SU-DHL-6 (cell line): ENCODE results near the gene KCNAB2.

Experiments used
- EZH2phosphoT487 ChIP-seq: fragments of 200-600 bp; sonication (generic), shearing (Covaris generic); conservative IDR thresholded peaks from 2 replicates; pipeline ENCODE4 v1.6.1; 2018; ENCODE audit warnings: mild to moderate bottlenecking, antibody characterized with exemption, low read length, moderate library complexity, mixed read lengths
- TF ChIP-seq, protein P1 (sequence below): fragments of 200-600 bp; sonication (generic); IDR thresholded peaks from one replicate; pipeline ENCODE4 v1.5.1; 2017; ENCODE audit warnings: antibody characterized with exemption, mild to moderate bottlenecking, low read length, moderate library complexity; ENCODE audit not compliant: insufficient read depth, poor library complexity, severe bottlenecking

- TF ChIP-seq, protein P1, sequence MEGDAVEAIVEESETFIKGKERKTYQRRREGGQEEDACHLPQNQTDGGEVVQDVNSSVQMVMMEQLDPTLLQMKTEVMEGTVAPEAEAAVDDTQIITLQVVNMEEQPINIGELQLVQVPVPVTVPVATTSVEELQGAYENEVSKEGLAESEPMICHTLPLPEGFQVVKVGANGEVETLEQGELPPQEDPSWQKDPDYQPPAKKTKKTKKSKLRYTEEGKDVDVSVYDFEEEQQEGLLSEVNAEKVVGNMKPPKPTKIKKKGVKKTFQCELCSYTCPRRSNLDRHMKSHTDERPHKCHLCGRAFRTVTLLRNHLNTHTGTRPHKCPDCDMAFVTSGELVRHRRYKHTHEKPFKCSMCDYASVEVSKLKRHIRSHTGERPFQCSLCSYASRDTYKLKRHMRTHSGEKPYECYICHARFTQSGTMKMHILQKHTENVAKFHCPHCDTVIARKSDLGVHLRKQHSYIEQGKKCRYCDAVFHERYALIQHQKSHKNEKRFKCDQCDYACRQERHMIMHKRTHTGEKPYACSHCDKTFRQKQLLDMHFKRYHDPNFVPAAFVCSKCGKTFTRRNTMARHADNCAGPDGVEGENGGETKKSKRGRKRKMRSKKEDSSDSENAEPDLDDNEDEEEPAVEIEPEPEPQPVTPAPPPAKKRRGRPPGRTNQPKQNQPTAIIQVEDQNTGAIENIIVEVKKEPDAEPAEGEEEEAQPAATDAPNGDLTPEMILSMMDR = no peak
- TF ChIP-seq EZH2phosphoT487 = no peak
These were observed 27.9 kb downstream of the KCNAB2 start for GRCh38 chr1:6073480-6074053.
